Head of caudate nucleus (tissue), 42 donors: ENCODE results near the gene WRNIP1.
"Not testable (repeated sequence)": the region's sequence is repeated elsewhere in the genome, so short reads cannot be mapped to it uniquely, and the experiment has no call there.

ENCODE experiments used
- DNase-seq, 42 donors: peaks; one replicate each; pipeline versions ENCODE4 v3.0.0 to v3.0.0-alpha.2; 2020 to 2021; ENCODE audit warnings: mixed read lengths in 7 of 42
- intact Hi-C: fragments of 100-400 bp; cut with DNase I; formaldehyde crosslinking; loops from one replicate; pipeline ENCODE4 v1.15.0; 2022

WRNIP1 gene

DNA sequence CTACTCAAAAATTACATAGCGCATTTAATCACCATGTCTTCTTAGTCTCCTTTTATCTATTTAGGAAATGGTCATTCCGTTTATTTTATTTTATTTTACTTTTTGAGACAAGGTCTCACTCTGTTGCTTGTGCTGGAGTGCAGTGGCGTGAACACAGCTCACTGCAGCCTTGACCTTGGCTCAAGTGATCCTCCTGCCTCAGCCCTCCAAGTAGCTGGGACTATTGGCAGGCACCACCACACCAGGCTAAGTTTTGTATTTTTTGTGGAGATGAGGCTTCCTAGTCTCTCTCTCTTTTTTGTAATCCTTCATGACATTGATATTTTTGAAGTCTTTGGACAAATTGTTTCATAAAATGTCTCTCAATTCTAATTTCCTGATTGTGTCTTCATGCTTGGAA is 9.7 kb upstream of the WRNIP1 start:
- DNase-seq = no peak
- intact Hi-C loops = no loop called here

DNA sequence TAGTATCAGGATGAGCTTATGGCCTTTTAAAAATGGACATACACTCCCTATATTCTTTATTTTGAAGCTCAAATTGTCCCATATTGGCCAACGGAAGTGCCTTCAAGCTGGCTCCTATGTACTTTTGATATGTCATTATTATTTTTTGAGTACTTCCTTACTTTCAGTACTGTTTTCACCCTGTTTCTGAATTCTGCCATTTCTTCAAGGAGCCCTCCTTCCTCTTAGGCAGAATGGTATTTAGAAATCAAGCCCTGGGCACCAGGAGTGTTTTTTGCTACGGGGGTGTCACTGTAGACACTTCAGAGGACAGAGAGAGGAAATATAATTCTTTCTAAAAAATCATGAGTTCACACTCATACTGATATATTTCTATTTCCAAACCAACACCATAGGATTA is 9.0 kb upstream of the WRNIP1 start:
- intact Hi-C loops = no loop called here
- no peak for DNase-seq

DNA sequence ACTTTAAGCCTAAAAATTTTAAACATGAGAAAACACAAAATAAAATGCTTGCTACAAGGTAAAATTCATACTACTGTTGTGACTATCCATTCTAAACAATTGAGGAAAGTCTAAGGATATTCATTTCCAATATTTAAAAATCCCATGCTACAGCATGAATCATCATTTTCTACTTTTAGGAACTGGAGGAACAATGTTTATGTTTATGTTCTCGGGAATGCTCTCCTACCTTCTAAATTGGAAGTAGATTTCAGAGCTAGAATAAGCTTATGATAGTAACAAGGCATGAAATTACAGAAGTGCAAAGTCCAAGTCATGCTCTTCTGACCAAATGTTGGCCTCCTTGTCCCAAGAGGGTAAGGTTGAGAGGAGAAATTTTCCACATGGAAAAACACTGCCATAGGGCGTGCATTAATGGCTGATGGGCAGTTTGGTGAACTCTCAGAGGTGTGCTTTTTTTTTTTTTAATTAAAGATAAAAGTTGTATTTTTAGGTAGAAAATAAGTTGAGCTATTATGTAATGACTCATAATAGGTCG is 8.4 kb upstream of the WRNIP1 start:
- intact Hi-C loops = no loop called here
- no peak for DNase-seq

DNA sequence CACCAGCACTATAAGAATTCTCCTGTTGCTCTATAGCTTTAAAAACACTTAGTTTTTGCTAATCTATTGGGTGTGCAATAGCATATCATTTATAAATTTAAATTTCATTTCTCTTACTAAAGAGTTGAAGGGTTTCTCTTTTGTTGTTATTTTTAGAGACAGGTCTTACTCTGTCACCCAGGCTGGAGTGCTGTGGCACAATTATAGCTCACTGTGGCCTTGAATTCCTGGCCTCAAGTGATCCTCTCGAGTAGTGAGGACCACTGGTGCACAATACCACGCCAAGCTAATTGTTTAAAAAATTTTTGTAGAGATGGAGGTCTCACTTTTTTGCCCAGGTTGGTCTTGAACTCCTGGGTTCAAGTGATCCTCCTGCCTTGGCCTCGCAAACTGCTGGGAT is 6.2 kb upstream of the WRNIP1 start:
- intact Hi-C loops = no loop called here
- DNase-seq = no peak

DNA sequence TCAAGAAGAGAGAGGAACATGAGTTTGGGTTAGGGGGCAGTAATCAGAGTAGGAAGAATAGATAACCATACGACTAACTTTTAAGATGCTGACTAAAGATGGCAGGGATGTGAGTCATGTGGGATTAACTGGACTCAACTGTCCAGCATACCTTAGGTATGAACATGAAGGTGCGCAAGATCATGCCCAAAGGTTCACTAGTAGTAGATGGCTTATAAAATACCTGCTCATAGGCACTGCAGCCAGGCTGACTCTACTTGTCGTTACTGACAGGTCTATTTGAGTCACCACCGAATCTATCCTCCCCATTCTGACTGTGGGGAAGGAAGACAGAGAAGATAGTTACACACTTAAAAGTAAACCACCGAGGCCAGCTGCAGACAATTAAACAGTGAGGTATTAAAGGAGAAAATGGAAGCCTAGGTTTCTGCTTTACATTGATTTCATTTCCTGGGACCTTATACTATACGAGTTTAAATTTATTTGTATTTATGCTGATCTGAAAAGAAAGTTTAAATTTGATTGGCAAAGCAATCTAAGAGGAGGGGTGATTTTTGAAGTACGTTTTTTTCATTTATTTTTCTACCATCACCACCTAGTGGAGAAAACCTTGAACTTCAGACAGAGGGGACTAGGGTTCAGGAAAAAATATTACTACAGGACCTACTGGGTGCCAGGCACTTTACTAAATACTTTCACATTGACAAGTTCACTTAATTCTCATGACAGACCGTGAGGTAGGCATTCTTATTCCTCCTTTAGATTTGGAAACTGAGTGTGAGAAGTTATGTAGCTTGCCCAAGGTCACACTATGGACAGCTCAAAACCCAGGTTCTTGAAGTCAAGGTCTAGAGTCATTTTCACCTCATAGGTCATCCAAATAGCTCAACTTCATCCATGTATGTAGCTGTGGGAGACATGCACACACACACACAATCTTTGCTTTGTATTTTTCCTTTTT is 4.0 kb upstream of the WRNIP1 start:
- DNase-seq = no peak
- intact Hi-C loops = no loop called here

DNA sequence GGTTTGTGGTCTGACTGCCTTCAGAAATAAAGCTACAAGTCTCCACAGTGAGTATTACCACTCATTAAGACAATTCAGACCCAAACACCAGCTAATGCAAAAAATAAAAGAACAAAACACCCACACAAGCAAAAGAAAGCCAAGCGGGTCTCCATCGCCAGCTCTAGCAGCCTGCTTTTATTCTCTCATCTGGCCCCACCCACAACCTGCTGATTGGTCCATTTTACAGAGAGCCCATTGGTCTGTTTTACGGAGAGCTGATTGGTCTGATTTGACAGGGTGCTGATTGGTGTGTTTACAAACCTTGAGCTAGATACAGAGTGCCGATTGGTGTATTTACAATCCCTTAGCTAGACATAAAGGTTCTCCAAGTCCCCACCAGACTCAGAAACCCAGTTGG is 2.3 kb upstream of the WRNIP1 start:
- DNase-seq, intact Hi-C loops: not testable (repeated sequence)

DNA sequence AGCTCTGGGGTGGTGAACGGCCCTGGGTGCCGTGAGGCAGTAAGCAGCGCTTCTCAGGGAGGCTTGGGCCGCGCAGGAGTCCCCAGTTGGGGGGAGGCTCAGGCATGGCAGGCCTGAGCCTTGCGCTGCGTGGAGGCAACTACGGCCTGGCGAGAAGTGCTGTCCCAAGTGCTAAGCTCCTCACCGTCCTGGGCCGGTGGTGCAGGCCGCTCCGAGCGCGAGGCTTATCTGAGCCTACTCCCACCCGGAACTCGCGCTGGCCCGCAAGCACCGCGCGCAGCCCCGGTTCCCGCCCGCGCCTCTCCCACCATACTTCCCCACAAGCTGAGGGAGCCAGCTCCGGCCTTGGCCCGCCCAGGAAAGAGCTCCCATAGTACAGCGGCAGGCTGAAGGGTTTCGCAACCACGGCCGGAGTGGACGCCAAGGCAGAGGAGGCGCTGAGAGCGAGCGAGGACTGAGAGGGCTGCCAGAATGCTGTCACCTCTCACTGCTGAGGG is 1.8 kb upstream of the WRNIP1 start:
- DNase-seq = no peak
- intact Hi-C loops = no loop called here

DNA sequence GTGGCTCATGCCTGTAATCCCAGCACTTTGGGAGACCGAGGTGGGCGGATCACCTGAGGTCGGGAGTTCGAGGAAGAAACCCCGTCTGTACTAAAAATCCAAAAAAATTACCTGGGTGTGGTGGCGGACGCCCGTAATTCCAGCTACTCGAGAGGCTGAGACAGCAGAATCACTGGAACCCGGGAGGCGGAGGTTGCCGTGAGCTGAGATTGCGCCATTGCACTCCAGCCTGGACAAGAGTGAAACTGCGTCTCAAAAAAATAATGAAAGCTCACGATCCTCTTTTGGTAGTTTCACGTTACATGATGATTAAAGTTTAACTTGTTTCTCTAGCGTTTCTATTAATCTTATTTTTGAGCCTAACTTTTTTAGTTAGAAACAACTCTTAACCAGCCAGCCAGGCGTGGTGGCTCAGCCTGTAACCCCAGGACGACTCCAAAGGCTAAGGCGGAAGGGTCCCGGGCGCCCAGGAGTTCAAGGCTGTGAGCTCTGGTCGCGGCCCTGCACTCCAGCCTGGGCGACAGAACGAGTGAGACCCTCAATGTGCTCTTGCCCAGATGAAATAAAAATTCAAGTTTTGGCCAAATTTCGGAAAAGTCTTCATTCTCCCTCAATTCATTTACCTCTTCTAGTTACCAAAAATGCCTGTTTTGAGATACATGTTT is 1.2 kb upstream of the WRNIP1 start:
- intact Hi-C loops = no loop called here
- no peak for DNase-seq

DNA sequence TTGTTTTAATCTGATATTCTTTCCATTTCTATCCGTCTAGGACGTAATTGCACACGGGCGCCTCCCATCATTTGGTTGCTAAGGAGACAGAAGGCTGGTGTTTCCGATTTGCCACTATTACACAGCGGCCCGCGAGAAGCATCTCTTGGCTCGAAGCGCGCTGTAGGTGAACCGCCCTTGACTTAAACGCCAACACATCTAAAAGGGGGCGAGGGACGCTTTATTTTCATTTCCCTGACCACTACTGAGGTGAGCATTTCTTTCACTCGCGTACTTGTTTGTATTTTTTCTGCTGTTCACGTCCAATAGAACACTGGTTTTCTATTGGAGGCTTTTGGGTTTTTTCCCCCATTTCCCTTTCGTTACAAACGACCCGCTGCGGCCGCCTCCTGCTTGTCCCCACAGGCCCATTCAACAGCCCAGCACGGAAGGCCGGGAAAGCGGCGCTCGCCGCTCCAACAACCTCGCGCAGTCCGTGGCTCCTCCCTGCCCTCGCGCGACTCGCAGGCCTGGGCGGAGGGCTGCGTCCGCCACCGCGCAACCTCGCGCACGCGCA is 505 bp upstream of the WRNIP1 start:
- intact Hi-C loops = no loop called here
- peak; percentile 52 to 88 (median 71) for DNase-seq

DNA sequence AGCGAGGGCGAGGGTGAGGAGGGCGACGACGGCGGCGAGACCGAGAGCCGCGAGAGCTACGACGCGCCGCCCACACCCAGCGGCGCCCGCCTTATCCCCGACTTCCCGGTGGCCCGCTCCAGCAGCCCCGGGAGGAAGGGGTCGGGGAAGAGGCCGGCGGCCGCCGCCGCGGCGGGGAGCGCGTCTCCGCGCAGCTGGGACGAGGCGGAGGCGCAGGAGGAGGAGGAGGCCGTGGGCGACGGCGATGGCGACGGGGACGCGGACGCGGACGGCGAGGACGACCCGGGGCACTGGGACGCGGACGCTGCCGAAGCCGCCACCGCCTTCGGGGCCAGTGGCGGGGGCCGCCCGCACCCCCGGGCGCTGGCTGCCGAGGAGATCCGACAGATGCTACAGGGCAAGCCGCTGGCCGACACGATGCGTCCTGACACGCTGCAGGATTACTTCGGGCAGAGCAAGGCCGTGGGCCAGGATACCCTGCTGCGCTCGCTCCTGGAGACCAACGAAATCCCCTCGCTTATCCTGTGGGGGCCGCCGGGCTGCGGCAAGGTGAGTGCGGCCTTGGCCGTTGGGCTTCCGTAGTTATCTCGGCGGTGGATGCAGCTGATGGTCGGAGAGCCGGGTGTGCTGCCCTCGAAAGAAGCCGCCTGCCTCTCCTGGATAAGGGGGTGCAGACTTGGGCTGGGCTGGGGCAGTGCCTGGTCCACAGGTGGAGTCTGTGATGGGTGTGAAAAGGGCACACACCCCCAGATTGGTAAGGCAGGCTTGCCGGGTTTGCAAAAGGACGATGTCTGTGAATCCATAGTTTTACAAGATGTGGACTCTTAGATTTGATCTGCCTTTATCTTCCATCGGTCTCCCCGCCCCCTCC is 938 bp downstream of the WRNIP1 start:
- intact Hi-C loops = no loop called here
- DNase-seq = peak in 35 of 42 donors; percentile 25 to 70 (median 45)

DNA sequence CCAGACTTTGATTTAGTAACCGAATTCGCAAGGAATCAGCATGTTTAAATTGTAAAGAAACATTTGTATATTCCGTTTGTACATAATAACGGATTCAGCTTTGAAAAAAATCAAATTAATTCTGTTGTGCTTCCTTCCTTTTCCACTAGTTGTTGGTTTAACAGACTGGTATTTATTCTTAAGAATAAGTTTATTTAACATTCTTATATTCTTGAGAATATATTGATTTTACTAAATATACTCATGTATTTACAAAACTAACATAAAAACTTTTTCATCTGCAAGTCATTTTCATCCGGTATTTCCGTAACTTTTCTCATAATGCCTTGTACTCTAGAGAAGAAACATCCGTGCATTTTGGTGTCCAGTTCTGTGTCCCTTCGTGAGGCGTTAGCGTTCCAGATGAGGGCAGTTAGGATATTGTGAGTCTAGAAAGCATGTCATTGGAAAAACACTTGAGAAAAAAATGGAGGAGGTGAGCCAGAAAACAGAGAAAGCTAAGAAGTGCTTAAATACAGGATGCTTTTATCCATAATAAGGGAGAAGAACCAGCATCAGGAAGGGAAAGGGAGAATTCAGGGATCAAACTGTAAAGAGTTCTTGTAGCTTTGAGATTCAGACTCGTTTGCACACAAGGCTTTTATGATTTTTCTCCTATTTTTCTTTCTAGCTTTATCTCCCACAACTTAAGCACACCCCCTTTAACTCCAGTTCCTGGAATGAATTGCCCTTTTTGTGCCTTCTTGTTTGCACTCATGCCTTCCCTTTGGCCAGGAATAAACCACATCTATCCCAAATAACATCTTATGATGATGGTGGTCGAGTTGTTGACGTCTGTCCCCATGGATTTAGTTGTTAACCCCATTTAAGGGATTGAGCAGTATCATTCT is 1.8 kb downstream of the WRNIP1 start:
- DNase-seq = no peak
- intact Hi-C loops = no loop called here

DNA sequence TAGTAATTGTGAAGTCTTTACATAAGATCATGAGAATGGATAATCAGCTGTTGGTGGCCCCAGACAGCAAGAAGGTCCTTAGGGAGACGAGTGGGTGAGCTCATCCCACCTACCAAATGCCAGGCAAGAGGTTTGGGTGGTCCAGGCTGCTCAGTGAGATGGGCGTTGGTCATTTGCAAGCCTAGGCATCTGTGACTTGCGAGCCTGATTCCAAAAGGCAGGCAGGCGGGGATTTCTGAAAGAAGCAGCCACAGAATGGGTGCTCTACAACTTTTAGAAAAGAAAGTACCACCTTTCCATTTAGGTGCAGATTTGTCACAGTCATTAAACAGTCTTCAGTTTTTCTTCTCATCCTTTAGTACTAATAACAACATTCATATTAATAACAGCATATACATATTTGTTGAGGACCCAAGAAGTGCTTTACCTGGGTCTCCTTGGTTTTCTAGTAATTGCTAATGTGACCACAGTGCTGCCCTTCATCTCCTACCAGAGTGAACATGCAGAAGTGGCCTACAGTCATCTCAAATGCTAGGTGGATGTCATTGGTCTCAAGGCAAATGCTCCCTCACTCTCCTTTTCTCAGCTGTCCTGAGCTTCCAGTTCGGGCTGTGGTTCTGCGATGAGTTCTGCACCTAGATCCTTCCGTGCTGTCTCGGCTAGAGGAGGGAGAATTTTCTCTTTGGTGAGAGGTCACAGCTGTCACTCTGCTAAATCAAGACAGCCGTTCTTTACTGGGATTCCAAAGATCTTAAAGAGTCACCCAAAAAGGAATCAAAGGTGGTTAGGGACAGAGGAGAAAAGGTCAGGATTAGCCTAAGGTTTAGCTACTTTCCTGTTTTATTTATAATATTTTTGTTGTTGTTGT is 2.7 kb downstream of the WRNIP1 start:
- intact Hi-C loops = loop anchor here (2.0 kb wide), 1 partner anchor 73 kb away; the partner anchor contains the start of gene SERPINB1

DNA sequence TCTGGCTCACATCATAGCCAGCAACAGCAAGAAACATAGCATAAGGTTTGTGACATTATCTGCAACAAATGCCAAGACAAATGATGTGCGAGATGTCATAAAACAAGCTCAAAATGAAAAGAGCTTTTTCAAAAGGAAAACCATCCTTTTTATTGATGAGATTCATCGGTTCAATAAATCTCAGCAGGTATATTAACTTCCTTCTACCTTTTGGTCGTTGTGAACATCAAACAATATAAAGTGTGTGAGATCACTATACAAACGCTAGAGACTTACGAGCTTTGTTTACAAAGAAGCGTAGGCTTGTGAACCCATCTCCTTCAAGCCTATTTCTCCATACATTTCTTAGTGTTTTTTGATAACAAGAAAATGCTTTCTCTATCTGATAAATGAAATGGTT is 3.5 kb downstream of the WRNIP1 start:
- no peak for DNase-seq
- intact Hi-C loops = loop anchor here (2.0 kb wide), 1 partner anchor 72 kb away; the partner anchor contains the start of gene SERPINB1

More for the DNA sequence above, 2.7 kb downstream of the WRNIP1 start:
- DNase-seq = no peak

DNA sequence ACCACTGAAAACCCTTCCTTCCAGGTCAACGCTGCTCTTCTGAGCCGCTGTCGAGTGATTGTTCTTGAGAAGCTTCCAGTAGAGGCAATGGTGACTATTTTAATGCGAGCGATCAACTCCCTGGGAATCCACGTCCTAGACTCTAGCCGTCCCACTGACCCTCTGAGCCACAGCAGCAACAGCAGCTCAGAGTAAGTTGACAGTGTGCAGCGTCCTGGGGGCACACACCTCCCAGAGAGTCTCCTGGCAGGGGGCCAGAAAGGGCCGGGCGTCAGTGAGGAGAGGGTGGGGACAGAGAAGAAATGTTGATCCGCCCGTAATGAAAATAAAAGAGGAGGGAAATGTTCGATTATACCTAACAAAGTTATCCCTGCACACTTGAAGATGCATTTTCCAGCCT is 5.0 kb downstream of the WRNIP1 start:
- intact Hi-C loops = loop anchor here (10.0 kb wide), 1 partner anchor 285 kb away; no protein-coding TSS in a partner anchor

DNA sequence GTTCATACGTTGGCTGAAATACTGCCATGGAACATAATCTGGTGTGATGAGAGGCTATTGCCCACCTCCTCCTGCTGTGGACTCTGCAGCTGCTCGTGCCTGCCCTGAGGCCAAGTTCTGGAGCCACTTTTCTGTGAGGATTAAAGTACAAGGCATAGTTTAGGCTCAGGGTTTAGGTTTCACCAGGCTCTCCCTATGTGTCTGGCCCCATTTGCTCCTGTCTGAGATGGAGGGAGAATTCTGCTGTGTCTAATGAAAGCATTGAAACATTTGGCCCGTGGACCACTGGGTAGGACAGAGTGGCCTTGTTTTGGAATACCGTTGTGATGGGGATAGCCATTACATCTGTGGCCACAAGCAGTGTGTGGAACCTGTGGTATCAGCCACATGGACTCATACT is 5.9 kb downstream of the WRNIP1 start:
- DNase-seq = no peak
- intact Hi-C loops = loop anchor here (10.0 kb wide), 1 partner anchor 284 kb away; no protein-coding TSS in a partner anchor

More for the DNA sequence above, 5.0 kb downstream of the WRNIP1 start:
- DNase-seq = peak in 11 of 42 donors; percentile 27 to 79 (median 49)

DNA sequence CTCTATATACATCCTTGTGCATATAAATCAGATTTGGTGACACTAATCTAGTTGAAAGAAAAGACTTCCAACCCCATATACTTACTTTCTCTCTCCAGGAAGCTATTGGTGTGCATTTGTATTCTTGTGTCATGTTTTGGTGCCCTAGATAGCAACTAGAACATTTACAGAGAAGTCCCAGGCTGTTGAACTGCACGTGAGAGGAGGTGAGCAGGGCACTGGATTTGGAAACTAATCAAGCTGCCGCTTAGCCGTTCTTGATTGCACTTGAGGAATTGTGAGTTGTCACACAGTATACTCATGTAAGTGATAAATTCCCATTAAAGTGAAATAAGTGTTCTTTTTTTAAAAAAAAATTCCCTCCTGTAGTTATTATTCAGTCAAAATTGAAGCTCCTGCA is 7.6 kb downstream of the WRNIP1 start:
- intact Hi-C loops = loop anchor here (10.0 kb wide), 1 partner anchor 282 kb away; no protein-coding TSS in a partner anchor

More for the DNA sequence above, 7.6 kb downstream of the WRNIP1 start:
- no peak for DNase-seq
